Measurements from ENCODE around the gene PLA1A.

PLA1A gene

DNA sequence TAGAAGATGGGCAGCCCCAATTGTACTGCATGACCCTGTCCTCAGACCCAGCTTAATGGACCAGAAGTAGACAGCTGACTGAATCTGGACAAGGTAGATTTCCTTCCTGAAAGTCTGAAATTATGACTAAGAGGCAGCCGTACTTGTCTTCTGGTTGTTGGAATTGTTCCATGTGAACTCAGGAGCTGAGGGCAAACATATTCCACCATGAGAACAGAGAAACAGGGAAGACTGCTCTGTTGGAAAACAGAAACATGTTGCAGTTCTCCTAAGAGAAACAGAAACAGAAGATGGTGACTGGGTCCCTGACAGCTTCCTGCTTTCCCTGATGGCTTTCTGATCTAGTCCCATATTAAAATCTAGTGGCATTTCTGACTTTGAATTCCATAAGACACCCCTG lies 38.6 kb downstream of the PLA1A start:
- Histone ChIP-seq H3K27ac (ENCODE audit: extremely low read depth, low read depth, low read length) (no peak overlapping the region), H3K4me3 (ENCODE audit: low read depth, low read length) (no peak overlapping the region)

DNA sequence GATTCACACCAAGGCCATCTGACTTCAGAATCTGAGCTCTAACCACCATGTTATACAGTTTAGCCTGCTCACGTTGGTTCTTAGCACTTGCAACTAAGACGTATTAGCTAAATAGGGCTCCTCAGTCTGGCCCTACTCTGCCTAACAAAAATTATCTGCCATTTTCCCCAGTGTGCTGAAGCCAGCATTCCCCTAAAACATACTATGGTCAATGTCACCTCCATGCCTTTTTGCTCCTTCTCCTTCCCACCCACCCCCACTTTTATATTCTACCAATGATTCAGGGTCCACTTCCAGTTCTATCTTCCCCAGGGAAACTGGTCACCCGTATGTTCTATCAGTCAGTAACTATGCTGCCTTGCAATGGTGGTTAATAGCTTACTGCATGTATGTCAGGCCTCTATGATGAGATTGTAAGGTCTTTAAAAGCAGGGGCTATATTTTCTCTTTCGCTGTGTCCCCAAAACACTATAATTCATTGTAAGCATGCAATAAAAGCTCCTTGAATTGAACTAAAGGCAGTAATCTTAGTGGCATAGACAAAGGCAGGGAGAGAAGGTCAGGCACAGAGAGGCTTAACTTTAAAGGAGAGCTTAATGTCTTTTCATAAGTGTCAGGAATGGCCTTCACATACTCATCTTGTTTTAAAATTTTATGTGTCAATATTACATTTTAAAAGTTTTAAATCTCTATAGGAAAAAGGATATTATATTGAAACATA lies 39.4 kb downstream of the PLA1A start:
- no peak for TF ChIP-seq ZNF544 (tag by site-specific recombination; IDR thresholded peaks at IDR 0.05)
- no peak for TF ChIP-seq ZNF274 (IDR thresholded peaks at IDR 0.05; ENCODE audit: low read length)
- TF ChIP-seq ZNF274 (tag by site-specific recombination; IDR thresholded peaks at IDR 0.05; ENCODE audit: borderline replicate concordance) = no peak
- no peak for TF ChIP-seq OVOL3 (tag by site-specific recombination; IDR thresholded peaks at IDR 0.05)
- TF ChIP-seq, protein P1, sequence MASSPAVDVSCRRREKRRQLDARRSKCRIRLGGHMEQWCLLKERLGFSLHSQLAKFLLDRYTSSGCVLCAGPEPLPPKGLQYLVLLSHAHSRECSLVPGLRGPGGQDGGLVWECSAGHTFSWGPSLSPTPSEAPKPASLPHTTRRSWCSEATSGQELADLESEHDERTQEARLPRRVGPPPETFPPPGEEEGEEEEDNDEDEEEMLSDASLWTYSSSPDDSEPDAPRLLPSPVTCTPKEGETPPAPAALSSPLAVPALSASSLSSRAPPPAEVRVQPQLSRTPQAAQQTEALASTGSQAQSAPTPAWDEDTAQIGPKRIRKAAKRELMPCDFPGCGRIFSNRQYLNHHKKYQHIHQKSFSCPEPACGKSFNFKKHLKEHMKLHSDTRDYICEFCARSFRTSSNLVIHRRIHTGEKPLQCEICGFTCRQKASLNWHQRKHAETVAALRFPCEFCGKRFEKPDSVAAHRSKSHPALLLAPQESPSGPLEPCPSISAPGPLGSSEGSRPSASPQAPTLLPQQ (tag by site-specific recombination; IDR thresholded peaks at IDR 0.05) = no peak
- TF ChIP-seq, protein P2, sequence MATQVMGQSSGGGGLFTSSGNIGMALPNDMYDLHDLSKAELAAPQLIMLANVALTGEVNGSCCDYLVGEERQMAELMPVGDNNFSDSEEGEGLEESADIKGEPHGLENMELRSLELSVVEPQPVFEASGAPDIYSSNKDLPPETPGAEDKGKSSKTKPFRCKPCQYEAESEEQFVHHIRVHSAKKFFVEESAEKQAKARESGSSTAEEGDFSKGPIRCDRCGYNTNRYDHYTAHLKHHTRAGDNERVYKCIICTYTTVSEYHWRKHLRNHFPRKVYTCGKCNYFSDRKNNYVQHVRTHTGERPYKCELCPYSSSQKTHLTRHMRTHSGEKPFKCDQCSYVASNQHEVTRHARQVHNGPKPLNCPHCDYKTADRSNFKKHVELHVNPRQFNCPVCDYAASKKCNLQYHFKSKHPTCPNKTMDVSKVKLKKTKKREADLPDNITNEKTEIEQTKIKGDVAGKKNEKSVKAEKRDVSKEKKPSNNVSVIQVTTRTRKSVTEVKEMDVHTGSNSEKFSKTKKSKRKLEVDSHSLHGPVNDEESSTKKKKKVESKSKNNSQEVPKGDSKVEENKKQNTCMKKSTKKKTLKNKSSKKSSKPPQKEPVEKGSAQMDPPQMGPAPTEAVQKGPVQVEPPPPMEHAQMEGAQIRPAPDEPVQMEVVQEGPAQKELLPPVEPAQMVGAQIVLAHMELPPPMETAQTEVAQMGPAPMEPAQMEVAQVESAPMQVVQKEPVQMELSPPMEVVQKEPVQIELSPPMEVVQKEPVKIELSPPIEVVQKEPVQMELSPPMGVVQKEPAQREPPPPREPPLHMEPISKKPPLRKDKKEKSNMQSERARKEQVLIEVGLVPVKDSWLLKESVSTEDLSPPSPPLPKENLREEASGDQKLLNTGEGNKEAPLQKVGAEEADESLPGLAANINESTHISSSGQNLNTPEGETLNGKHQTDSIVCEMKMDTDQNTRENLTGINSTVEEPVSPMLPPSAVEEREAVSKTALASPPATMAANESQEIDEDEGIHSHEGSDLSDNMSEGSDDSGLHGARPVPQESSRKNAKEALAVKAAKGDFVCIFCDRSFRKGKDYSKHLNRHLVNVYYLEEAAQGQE (tag by site-specific recombination; IDR thresholded peaks at IDR 0.05) = no peak
- TF ChIP-seq ZNF610 (tag by site-specific recombination; IDR thresholded peaks at IDR 0.05; ENCODE audit: borderline replicate concordance) = no peak
- POLR2A ChIA-PET = no interaction called here
- CTCF ChIA-PET = interaction anchor here (0.7 kb wide), 1 partner anchor 14 kb away, joined by 3 read pairs; no protein-coding TSS in a partner anchor
- no peak overlapping the region for H3K27ac ChIP-seq (ENCODE audit: extremely low read depth, low read depth, low read length)
- peaks cover 0 to 3% of the 10 kb centered on the region in 2 experiments; a peak in 1 of 3 replicates for H3K36me3 ChIP-seq (ENCODE audit: control insufficient read depth in 2 of 2, insufficient read depth in 1 of 2, low read length in 2 of 2)
- H3K4me3 ChIP-seq (ENCODE audit: low read depth, low read length) = no peak overlapping the region
- H3K9me3 ChIP-seq (ENCODE audit: control insufficient read depth, insufficient read depth, low read depth, low read length) = no peaks in the 10 kb centered on the region
- H3K4me1 ChIP-seq (ENCODE audit: control insufficient read depth, insufficient read depth, low read length) = no peaks in the 10 kb centered on the region

More for the DNA sequence above, 38.6 kb downstream of the PLA1A start:
- TF ChIP-seq ZNF416 (tag by site-specific recombination; IDR thresholded peaks at IDR 0.05) = no peak
- no peak for TF ChIP-seq ZNF768 (tag by site-specific recombination; IDR thresholded peaks at IDR 0.05)
- no peak for TF ChIP-seq ZNF223 (tag by site-specific recombination; IDR thresholded peaks at IDR 0.05)
- TF ChIP-seq ZNF792 (tag by site-specific recombination; IDR thresholded peaks at IDR 0.05) = no peak
- TF ChIP-seq ZNF341 (tag by site-specific recombination; IDR thresholded peaks at IDR 0.05; ENCODE audit: low read depth) = no peak
- TF ChIP-seq ZNF501 (tag by site-specific recombination; IDR thresholded peaks at IDR 0.05) = no peak
- TF ChIP-seq, protein P3, sequence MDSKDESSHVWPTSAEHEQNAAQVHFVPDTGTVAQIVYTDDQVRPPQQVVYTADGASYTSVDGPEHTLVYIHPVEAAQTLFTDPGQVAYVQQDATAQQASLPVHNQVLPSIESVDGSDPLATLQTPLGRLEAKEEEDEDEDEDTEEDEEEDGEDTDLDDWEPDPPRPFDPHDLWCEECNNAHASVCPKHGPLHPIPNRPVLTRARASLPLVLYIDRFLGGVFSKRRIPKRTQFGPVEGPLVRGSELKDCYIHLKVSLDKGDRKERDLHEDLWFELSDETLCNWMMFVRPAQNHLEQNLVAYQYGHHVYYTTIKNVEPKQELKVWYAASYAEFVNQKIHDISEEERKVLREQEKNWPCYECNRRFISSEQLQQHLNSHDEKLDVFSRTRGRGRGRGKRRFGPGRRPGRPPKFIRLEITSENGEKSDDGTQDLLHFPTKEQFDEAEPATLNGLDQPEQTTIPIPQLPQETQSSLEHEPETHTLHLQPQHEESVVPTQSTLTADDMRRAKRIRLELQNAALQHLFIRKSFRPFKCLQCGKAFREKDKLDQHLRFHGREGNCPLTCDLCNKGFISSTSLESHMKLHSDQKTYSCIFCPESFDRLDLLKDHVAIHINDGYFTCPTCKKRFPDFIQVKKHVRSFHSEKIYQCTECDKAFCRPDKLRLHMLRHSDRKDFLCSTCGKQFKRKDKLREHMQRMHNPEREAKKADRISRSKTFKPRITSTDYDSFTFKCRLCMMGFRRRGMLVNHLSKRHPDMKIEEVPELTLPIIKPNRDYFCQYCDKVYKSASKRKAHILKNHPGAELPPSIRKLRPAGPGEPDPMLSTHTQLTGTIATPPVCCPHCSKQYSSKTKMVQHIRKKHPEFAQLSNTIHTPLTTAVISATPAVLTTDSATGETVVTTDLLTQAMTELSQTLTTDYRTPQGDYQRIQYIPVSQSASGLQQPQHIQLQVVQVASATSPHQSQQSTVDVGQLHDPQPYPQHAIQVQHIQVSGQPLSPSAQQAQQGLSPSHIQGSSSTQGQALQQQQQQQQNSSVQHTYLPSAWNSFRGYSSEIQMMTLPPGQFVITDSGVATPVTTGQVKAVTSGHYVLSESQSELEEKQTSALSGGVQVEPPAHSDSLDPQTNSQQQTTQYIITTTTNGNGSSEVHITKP (tag by site-specific recombination; IDR thresholded peaks at IDR 0.05) = 0 out of 2 replicates have a peak, but pooled peaks have one; percentile 19
- TF ChIP-seq ZNF521 (tag by site-specific recombination; IDR thresholded peaks at IDR 0.05) = no peak
- CTCF ChIA-PET = no interaction called here
- H3K36me3 ChIP-seq (ENCODE audit: control insufficient read depth in 2 of 2, insufficient read depth in 1 of 2, low read length in 2 of 2) = no peaks in the 10 kb centered on the region
- POLR2A ChIA-PET = no interaction called here
- no peaks in the 10 kb centered on the region for H3K4me1 ChIP-seq (ENCODE audit: control insufficient read depth, insufficient read depth, low read length)
- H3K9me3 ChIP-seq (ENCODE audit: control insufficient read depth, insufficient read depth, low read depth, low read length) = no peaks in the 10 kb centered on the region
